AG10803 (cell line): Measurements from ENCODE around the gene GIMAP8.

Experiments used
- DNase-seq: peaks from one replicate; pipeline ENCODE4 v3.0.0; 2010; ENCODE audit warnings: low read depth
- H3K4me3 ChIP-seq: 2 replicates; pipeline ENCODE4 v1.5.1; 2011; ENCODE audit warnings: mild to moderate bottlenecking, low read length, control low read depth
- CTCF ChIP-seq: conservative IDR thresholded peaks from 2 replicates; pipeline ENCODE4 v1.5.1; 2011; ENCODE audit warnings: mild to moderate bottlenecking, low read length, control low read depth, inconsistent platforms

Gene GIMAP8

GRCh38 chr7:150458235-150458634, 7.8 kb downstream of the GIMAP8 start:
- no peak for DNase-seq
- no peak overlapping the region for H3K4me3 ChIP-seq
- no peak for TF ChIP-seq CTCF

- no peak overlapping the region for H3K4me3 ChIP-seq
- no peak for TF ChIP-seq CTCF
These were observed 8.3 kb downstream of the GIMAP8 start for GRCh38 chr7:150458756-150459155.

GRCh38 chr7:150461520-150461919, 11.1 kb downstream of the GIMAP8 start:
- no peak overlapping the region for H3K4me3 ChIP-seq
- TF ChIP-seq CTCF = no peak
- no peak for DNase-seq

More at GRCh38 chr7:150458756-150459155, 8.3 kb downstream of the GIMAP8 start:
- no peak for DNase-seq

- DNase-seq = no peak
- no peak for TF ChIP-seq CTCF
These were observed 12.0 kb downstream of the GIMAP8 start for GRCh38 chr7:150462413-150462812.

GRCh38 chr7:150463461-150463860, 13.0 kb downstream of the GIMAP8 start:
- no peak for TF ChIP-seq CTCF
- H3K4me3 ChIP-seq = no peak overlapping the region
- no peak for DNase-seq

More at GRCh38 chr7:150462413-150462812, 12.0 kb downstream of the GIMAP8 start:
- no peak overlapping the region for H3K4me3 ChIP-seq

GRCh38 chr7:150464962-150465361, 14.5 kb downstream of the GIMAP8 start:
- DNase-seq = no peak
- no peak for TF ChIP-seq CTCF
- no peak overlapping the region for H3K4me3 ChIP-seq

- no peak for DNase-seq
- no peak overlapping the region for H3K4me3 ChIP-seq
- TF ChIP-seq CTCF = no peak
These were observed 15.0 kb downstream of the GIMAP8 start for GRCh38 chr7:150465414-150465813.
